ENCODE results near the gene CENATAC. TPM values are rescaled to one million over a fixed set of nuclear protein-coding genes. Genes with fewer than 3 reads are reported as not detected.
"Not testable (repeated sequence)": the region's sequence is repeated elsewhere in the genome, so short reads cannot be mapped to it uniquely, and the experiment has no call there.

CENATAC gene
- total RNA-seq, 4 donors from 2014 or later: 77.3 to 158 (median 88.0) TPM

- H3K4me3 ChIP-seq: no peak within 1 kb of the TSS
- no peaks in the 10 kb centered on the region for H3K9me3 ChIP-seq
- no peaks in the 10 kb centered on the region for H3K4me1 ChIP-seq
- H3K27ac ChIP-seq: no peak within 1 kb of the TSS
- peaks cover 0 to 18% of the 10 kb centered on the region in 2 donors for H3K27me3 ChIP-seq
- 42 to 70% methylated on average over 7 to 31 of the region's 33 CpGs for WGBS, 2 donors
- no peaks in the 10 kb centered on the region for H3K36me3 ChIP-seq
- TF ChIP-seq CTCF (IDR thresholded peaks at IDR 0.05) (no peak), POLR2A (IDR thresholded peaks at IDR 0.05) (no peak), EP300 (IDR thresholded peaks at IDR 0.05) (no peak)
- DNase-seq (ENCODE audit: low spot score in 2 of 2): no peak
Observed at GRCh38 chr11:118971646-118972045, 26.3 kb upstream of the CENATAC start, which contains the start of gene FOXR1. TSS of gene FOXR1 (plus strand) at chr11:118971761. CDS start at chr11:118971932, 171 bp downstream.

- Histone ChIP-seq H3K27ac (no peak overlapping the region), H3K9me3 (no peaks in the 10 kb centered on the region), H3K4me1 (no peaks in the 10 kb centered on the region), H3K4me3 (no peak overlapping the region), H3K36me3 (no peaks in the 10 kb centered on the region), H3K27me3 (peaks cover 0 to 23% of the 10 kb centered on the region in 2 donors)
- no peak for DNase-seq (ENCODE audit: low spot score in 2 of 2)
- 94 to 100% methylated on average over 2 of the region's 2 CpGs for WGBS, 2 donors
- TF ChIP-seq POLR2A (IDR thresholded peaks at IDR 0.05) (no peak), CTCF (IDR thresholded peaks at IDR 0.05) (no peak), EP300 (IDR thresholded peaks at IDR 0.05) (no peak)
Observed at GRCh38 chr11:118973985-118974384, 24.0 kb upstream of the CENATAC start.

GRCh38 chr11:118975771-118976709 is 21.9 kb upstream of the CENATAC start:
- Histone ChIP-seq H3K4me1 (peaks cover 0 to 17% (median 5%) of the 10 kb centered on the region in 4 donors), H3K27ac (no peak overlapping the region), H3K9me3 (no peaks in the 10 kb centered on the region), H3K4me3 (no peak overlapping the region), H3K27me3 (peaks cover 0 to 25% of the 10 kb centered on the region in 2 donors), H3K36me3 (no peaks in the 10 kb centered on the region)
- no peak for TF ChIP-seq POLR2A (IDR thresholded peaks at IDR 0.05)
- peak in 1 of 2 donors; percentile 10 for TF ChIP-seq EP300 (IDR thresholded peaks at IDR 0.05)
- 75 to 83% methylated on average over 15 of the region's 15 CpGs for WGBS, 2 donors
- DNase-seq (ENCODE audit: low spot score in 2 of 2): no peak

- no peak overlapping the region for H3K4me3 ChIP-seq
- no peak overlapping the region for H3K27ac ChIP-seq
- H3K4me1 ChIP-seq: peaks cover 0 to 17% (median 5%) of the 10 kb centered on the region in 4 donors
- TF ChIP-seq POLR2A (IDR thresholded peaks at IDR 0.05) (no peak), EP300 (IDR thresholded peaks at IDR 0.05) (no peak), CTCF (IDR thresholded peaks at IDR 0.05) (no peak)
- H3K36me3 ChIP-seq: no peaks in the 10 kb centered on the region
- H3K27me3 ChIP-seq: peaks cover 0 to 14% of the 10 kb centered on the region in 2 donors
- DNase-seq (ENCODE audit: low spot score in 2 of 2): no peak
- 39 to 51% methylated on average over 9 of the region's 9 CpGs for WGBS, 2 donors
- no peaks in the 10 kb centered on the region for H3K9me3 ChIP-seq
Observed at GRCh38 chr11:118979434-118979833, 18.5 kb upstream of the CENATAC start.

- peak in 1 of 2 donors; percentile 23 for DNase-seq (ENCODE audit: low spot score in 2 of 2)
- H3K27ac ChIP-seq: no peak overlapping the region
- no peaks in the 10 kb centered on the region for H3K36me3 ChIP-seq
- peaks cover 0 to 17% (median 5%) of the 10 kb centered on the region in 4 donors for H3K4me1 ChIP-seq
- no peaks in the 10 kb centered on the region for H3K9me3 ChIP-seq
- peak overlapping the region in 2 of 4 donors; percentile 16 to 34 for H3K4me3 ChIP-seq
- peaks cover 0 to 12% of the 10 kb centered on the region in 2 donors for H3K27me3 ChIP-seq
- 20 to 21% methylated on average over 20 to 21 of the region's 21 CpGs for WGBS, 2 donors
- TF ChIP-seq CTCF (IDR thresholded peaks at IDR 0.05): no peak
- peak in 1 of 2 donors; percentile 12 for TF ChIP-seq POLR2A (IDR thresholded peaks at IDR 0.05)
- TF ChIP-seq EP300 (IDR thresholded peaks at IDR 0.05): no peak
Observed at GRCh38 chr11:118980191-118980881, 17.6 kb upstream of the CENATAC start.

DNA sequence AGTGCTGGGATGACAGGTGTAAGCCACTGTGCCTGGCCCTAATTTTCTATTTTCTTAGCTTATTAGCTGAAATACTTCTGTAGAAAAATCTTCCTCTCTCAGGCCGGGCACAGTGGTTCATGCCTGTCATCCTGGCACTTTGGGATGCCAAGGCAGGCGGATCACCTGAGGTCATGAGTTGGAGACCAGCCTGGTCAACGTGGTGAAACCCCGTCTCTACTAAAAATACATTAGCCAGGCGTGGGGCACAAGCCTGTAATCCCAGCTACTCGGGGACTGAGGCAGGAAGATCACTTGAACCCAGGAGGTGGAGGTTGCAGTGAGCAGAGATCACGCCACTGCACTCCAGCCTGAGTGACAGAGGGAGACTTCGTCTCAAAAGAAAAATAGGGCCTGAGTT is 13.6 kb upstream of the CENATAC start:
- WGBS, 2 donors: 69 to 74% methylated on average over 7 to 8 of the region's 8 CpGs
- H3K36me3 ChIP-seq; H3K4me3 ChIP-seq; H3K9me3 ChIP-seq; H3K27ac ChIP-seq; H3K27me3 ChIP-seq; DNase-seq (ENCODE audit: low spot score in 2 of 2): not testable (repeated sequence)
- peaks cover 0 to 17% (median 5%) of the 10 kb centered on the region in 4 donors for H3K4me1 ChIP-seq

Data from tibial nerve (tissue), 4 donors.